Measurements from ENCODE around the gene FIBCD1.

FIBCD1 gene

GRCh38 chr9:130900701-130901497 is 38.1 kb downstream of the FIBCD1 start:
- no peak overlapping the region for H3K4me3 ChIP-seq (replicated peaks; ENCODE audit: low read depth, low read length)
- DNase-seq (ENCODE audit: extremely low read depth, low read depth), result no peak
- TF ChIP-seq CTCF (IDR thresholded peaks at IDR 0.05; ENCODE audit: low read depth, low read length, missing control alignments), result no peak

- no peak for TF ChIP-seq CTCF (IDR thresholded peaks at IDR 0.05; ENCODE audit: low read depth, low read length, missing control alignments)
- DNase-seq (ENCODE audit: extremely low read depth, low read depth), result no peak
- H3K4me3 ChIP-seq (replicated peaks; ENCODE audit: low read depth, low read length), result no peak overlapping the region
These were observed 39.8 kb downstream of the FIBCD1 start for GRCh38 chr9:130899051-130899748.

- no peak for DNase-seq (ENCODE audit: extremely low read depth, low read depth)
- no peak overlapping the region for H3K4me3 ChIP-seq (replicated peaks; ENCODE audit: low read depth, low read length)
- TF ChIP-seq CTCF (IDR thresholded peaks at IDR 0.05; ENCODE audit: low read depth, low read length, missing control alignments), result no peak
These were observed 40.5 kb downstream of the FIBCD1 start for GRCh38 chr9:130898552-130898852.

- no peak for DNase-seq (ENCODE audit: extremely low read depth, low read depth)
- no peak for TF ChIP-seq CTCF (IDR thresholded peaks at IDR 0.05; ENCODE audit: low read depth, low read length, missing control alignments)
These were observed 41.0 kb downstream of the FIBCD1 start for GRCh38 chr9:130897848-130898551.

GRCh38 chr9:130897105-130897751 is 41.8 kb downstream of the FIBCD1 start:
- DNase-seq (ENCODE audit: extremely low read depth, low read depth), result no peak
- no peak for TF ChIP-seq CTCF (IDR thresholded peaks at IDR 0.05; ENCODE audit: low read depth, low read length, missing control alignments)
- no peak overlapping the region for H3K4me3 ChIP-seq (replicated peaks; ENCODE audit: low read depth, low read length)

More at GRCh38 chr9:130897848-130898551, 41.0 kb downstream of the FIBCD1 start:
- no peak overlapping the region for H3K4me3 ChIP-seq (replicated peaks; ENCODE audit: low read depth, low read length)

GRCh38 chr9:130896233-130897014 is 42.6 kb downstream of the FIBCD1 start, which contains the start of gene QRFP:
Gene QRFP (minus strand): TSS chr9:130896812. CDS start chr9:130893838, 2,974 bp downstream.
- no peak within 1 kb of the TSS for H3K4me3 ChIP-seq (replicated peaks; ENCODE audit: low read depth, low read length)
- no peak for TF ChIP-seq CTCF (IDR thresholded peaks at IDR 0.05; ENCODE audit: low read depth, low read length, missing control alignments)
- no peak for DNase-seq (ENCODE audit: extremely low read depth, low read depth)

Measured in HFF-Myc (cell line).